Calu3 (cell line): ENCODE measurements around the gene FKBP1B. TPM values are rescaled to one million over a fixed set of nuclear protein-coding genes. Genes with fewer than 3 reads are reported as not detected.

Source experiments
- BruUV-seq: library from RNA; stranded (reverse); fragments of 400-500 nt; replicated peaks from 2 replicates; lab custom pipeline; 2021; lab: Mats Ljungman, UMichigan
- CTCF ChIA-PET: fragments of 300-600 bp; sonication (Branson Sonifier 250); formaldehyde crosslinking; loops from one replicate; lab custom pipeline; 2022; ENCODE audit warnings: antibody characterized with exemption; lab: Charles Lee
- DNase-seq: peaks from one replicate; pipeline ENCODE4 v3.0.0; 2022
- H3K27ac Mint-ChIP-seq: one replicate; pipeline ENCODE4 v1.8.0; 2022; ENCODE audit warnings: mixed read lengths; ENCODE audit not compliant: unreplicated experiment
- H3K27me3 Mint-ChIP-seq: one replicate; pipeline ENCODE4 v1.8.0; 2022; ENCODE audit warnings: mixed read lengths; ENCODE audit not compliant: unreplicated experiment
- H3K36me3 Mint-ChIP-seq: one replicate; pipeline ENCODE4 v1.8.0; 2022; ENCODE audit warnings: mild to moderate bottlenecking, moderate library complexity, mixed read lengths; ENCODE audit not compliant: insufficient read depth, unreplicated experiment
- H3K4me1 Mint-ChIP-seq: one replicate; pipeline ENCODE4 v1.8.0; 2022; ENCODE audit warnings: mild to moderate bottlenecking, low read depth, mixed read lengths; ENCODE audit not compliant: unreplicated experiment
- H3K4me3 Mint-ChIP-seq: one replicate; pipeline ENCODE4 v1.8.0; 2022; ENCODE audit warnings: mild to moderate bottlenecking, low read depth, moderate library complexity, mixed read lengths; ENCODE audit not compliant: unreplicated experiment
- H3K9me3 Mint-ChIP-seq: one replicate; pipeline ENCODE4 v1.8.0; 2022; ENCODE audit warnings: low read depth, mixed read lengths; ENCODE audit not compliant: unreplicated experiment
- intact Hi-C: fragments of 100-400 bp; cut with micrococcal nuclease; formaldehyde crosslinking; loops from one replicate; pipeline ENCODE4 v1.10.0; 2022; ENCODE audit not compliant: unreplicated experiment
- total RNA-seq: library from RNA; stranded (reverse); gene quantifications from 2 replicates; pipeline ENCODE4 v1.2.3, GENCODE V29; 2022
- TF ChIP-seq, protein P1 (sequence below): fragments of 200-600 bp; IDR thresholded peaks from one replicate; pipeline ENCODE4 v1.8.0; 2022; ENCODE audit warnings: antibody characterized with exemption; ENCODE audit not compliant: unreplicated experiment

Gene FKBP1B
- total RNA-seq, 1 experiment from 2014 or later, result 8.2 TPM

DNA sequence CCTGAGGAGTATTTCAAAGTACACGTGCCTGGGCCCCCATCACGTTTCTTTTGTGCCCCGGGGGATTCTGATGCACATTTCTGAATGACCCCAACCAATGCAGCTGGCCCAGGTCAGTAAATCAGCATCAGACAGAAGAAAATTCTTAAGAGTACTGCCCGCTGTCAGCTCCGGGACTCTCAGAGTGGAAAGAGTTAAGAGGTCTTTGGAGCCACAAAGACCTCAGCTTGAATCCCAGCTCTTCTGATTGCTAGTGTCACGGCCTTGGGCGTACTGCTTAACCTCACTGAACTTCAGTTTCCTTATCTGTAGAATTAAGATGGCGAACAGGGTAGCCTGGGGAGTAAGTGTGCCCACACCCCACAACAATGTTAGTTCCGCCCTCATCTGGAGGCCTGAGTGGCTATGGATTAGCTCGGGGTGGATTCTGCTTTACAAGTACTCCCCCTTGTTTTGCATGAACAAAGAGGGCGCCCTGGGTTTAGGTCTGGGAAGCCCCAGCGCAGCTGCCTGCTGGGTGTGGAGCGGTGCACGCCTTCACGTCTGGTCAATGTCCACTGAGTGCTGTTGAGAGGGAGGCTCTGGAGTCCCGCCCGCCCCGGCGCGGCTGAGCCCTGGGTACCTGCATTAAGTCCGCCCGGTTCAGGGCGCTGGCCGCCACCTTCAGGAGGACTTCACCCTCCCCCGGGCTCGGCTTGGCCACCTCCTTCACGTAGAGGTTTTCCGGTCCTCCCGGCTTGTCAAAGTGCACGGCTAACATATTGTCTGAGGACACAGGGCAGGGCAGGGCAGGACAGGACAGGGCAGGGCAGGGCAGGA lies 34.2 kb downstream of the FKBP1B start:
- TF ChIP-seq, protein P1, sequence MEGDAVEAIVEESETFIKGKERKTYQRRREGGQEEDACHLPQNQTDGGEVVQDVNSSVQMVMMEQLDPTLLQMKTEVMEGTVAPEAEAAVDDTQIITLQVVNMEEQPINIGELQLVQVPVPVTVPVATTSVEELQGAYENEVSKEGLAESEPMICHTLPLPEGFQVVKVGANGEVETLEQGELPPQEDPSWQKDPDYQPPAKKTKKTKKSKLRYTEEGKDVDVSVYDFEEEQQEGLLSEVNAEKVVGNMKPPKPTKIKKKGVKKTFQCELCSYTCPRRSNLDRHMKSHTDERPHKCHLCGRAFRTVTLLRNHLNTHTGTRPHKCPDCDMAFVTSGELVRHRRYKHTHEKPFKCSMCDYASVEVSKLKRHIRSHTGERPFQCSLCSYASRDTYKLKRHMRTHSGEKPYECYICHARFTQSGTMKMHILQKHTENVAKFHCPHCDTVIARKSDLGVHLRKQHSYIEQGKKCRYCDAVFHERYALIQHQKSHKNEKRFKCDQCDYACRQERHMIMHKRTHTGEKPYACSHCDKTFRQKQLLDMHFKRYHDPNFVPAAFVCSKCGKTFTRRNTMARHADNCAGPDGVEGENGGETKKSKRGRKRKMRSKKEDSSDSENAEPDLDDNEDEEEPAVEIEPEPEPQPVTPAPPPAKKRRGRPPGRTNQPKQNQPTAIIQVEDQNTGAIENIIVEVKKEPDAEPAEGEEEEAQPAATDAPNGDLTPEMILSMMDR, result no peak

DNA sequence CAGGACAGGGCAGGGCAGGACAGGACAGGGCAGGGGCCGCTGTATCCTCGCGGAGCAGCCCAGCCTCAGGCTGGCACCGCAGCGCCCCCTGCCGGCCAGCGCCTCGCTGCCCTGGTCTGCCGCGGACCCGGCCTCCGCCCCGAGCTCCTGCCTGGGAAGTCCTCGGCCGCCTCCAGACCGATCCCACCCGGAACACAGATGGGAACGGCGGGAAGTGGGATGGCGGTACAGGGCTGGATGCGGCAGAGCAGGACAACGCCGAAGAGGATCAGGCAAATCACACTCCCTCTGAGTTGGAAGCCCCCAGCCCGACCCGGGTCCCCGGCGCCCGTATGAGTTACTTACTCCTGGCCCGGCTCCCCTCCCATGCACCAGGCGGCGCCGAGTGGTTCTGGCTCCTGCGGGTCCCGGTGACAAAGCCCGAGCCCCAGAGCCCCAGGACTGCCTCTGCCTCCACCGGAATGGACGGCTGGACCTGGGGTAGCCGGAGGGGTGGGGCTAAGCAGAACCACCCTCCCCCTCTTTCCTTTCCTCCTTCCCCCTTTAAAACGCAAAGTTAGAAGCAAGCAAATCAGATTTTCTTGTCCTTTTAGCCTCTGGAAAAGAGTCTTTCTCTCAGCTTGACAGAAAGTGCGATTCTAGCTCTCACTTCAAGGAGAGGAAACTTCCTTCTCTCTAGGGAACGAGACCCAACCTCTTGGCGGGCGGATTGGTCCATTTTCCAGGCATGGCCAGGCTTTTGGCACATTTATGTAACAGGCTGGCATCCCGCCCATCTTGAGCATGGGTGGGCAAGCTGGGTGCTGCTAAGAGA lies 35.1 kb downstream of the FKBP1B start, which contains the start of gene TP53I3:
TP53I3 (minus strand) TSS at position 449 of the 814 bp plus-strand sequence. CDS start 508 bp downstream, outside the sequence.
- DNase-seq, result peak; percentile 97
- no TSS peak for BruUV-seq
- Mint-ChIP-seq H3K27ac (peak within 1 kb of the TSS; percentile 80), H3K4me1 (peaks cover 10% of the 10 kb centered on the region), H3K4me3 (peak within 1 kb of the TSS; percentile 86), H3K9me3 (no peaks in the 10 kb centered on the region), H3K27me3 (no peaks in the 10 kb centered on the region), H3K36me3 (peaks cover 40% of the 10 kb centered on the region)
- intact Hi-C loops, result loop anchor here (1.0 kb wide), 2 partner anchors 96 to 260 kb away; no protein-coding TSS in a partner anchor
- CTCF ChIA-PET, result interaction anchor here (0.5 to 2.0 kb wide), 12 partner anchors 8 to 718 kb away, joined by 3 to 15 read pairs (median 4); partner anchors contain the start of genes ATAD2B, FAM228B, PFN4 and SF3B6
- TF ChIP-seq, protein P1, result peak; percentile 98

More for the DNA sequence above, 34.2 kb downstream of the FKBP1B start:
- Mint-ChIP-seq H3K9me3 (no peaks in the 10 kb centered on the region), H3K27me3 (no peaks in the 10 kb centered on the region), H3K4me3 (peak overlapping the region; percentile 86), H3K27ac (peak overlapping the region; percentile 80), H3K36me3 (peaks cover 40% of the 10 kb centered on the region), H3K4me1 (peaks cover 10% of the 10 kb centered on the region)
- DNase-seq, result peak; percentile 81
- CTCF ChIA-PET, result interaction anchor here (0.5 to 2.0 kb wide), 12 partner anchors 7 to 355 kb away, joined by 3 to 15 read pairs (median 4); partner anchors contain the start of genes ATAD2B, FAM228B, PFN4 and SF3B6
- intact Hi-C loops, result loop anchor here (1.0 kb wide), 2 partner anchors 95 to 259 kb away; no protein-coding TSS in a partner anchor
- TSS peak; percentile 40 for BruUV-seq

DNA sequence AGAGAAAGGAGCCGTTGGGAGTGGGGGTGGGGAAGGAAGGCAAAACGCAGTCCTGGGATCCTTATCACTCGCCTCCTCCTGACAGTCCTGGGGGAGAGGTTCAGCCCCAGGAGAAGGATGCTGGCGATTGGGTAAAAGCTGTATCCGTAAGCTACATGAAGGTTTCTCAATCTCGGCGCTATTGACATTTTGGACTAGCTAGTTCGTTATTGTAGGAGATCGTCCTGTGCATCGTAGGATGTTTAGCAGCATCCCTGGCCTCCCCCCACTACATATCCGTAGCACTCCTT lies 35.6 kb downstream of the FKBP1B start:
- no peak for DNase-seq
- Mint-ChIP-seq H3K9me3 (no peaks in the 10 kb centered on the region), H3K4me3 (peak overlapping the region; percentile 86), H3K27ac (peak overlapping the region; percentile 80), H3K36me3 (peaks cover 35% of the 10 kb centered on the region), H3K4me1 (peaks cover 10% of the 10 kb centered on the region), H3K27me3 (no peaks in the 10 kb centered on the region)
- intact Hi-C loops, result no loop called here
- no TSS peak for BruUV-seq
- CTCF ChIA-PET, result interaction anchor here (1.7 to 2.0 kb wide), 5 partner anchors 9 to 260 kb away, joined by 5 to 15 read pairs (median 13); partner anchors contain the start of genes ATAD2B, FAM228B, PFN4 and SF3B6
- TF ChIP-seq, protein P1, result no peak

DNA sequence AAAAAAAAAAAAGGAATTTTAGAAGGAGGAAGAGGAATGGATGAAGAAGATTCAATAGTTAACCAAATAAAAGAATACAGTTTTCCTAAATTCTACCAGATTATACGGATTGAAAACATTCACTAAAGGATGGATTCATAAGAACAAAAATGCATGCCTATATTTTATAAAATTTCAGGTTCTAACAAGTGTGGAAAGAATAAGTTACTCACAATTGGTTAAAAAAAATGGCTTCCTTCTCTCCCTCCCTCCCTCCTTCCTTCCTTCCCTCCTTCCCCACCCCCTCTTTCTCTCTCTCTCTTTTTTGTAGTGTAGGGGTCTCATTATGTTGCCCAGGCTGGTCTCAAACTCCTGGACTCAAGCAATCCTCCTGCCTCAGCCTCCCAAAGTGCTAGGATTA lies 36.7 kb downstream of the FKBP1B start:
- DNase-seq, result no peak
- TF ChIP-seq, protein P1, result no peak
- Mint-ChIP-seq H3K36me3 (peaks cover 34% of the 10 kb centered on the region), H3K27me3 (no peaks in the 10 kb centered on the region), H3K9me3 (no peaks in the 10 kb centered on the region), H3K27ac (no peak overlapping the region), H3K4me1 (peaks cover 10% of the 10 kb centered on the region), H3K4me3 (no peak overlapping the region)
- CTCF ChIA-PET, result interaction anchor here (0.7 kb wide), 2 partner anchors 21 to 1330 kb away, joined by 3 to 4 read pairs; no protein-coding TSS in a partner anchor
- intact Hi-C loops, result no loop called here
- no TSS peak for BruUV-seq
